ENCODE data around the gene FRMD4B. TPM values are rescaled to one million over a fixed set of nuclear protein-coding genes. Genes with fewer than 3 reads are reported as not detected.

FRMD4B gene
- total and polyA plus RNA-seq, 4 donors: 16.6 to 96.4 (median 39.0) TPM

DNA sequence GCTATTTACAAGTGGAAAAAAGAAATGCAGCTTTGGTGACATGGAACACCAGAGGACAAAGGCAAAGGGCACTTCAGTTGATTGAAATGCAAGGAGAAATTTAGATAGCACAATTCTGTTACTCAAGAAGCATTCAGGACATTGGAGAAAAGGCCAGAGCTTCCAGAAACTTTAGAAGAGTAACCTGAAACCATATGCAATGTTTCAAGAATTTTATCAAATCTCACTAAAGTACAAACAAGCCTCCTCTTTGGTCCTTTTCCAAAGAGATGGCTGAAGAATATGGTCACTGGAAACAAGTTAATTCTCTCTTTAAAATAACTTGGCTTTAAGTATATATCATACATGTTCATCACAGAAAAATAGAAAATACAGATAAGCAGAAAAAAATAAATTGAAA is 248.9 kb downstream of the FRMD4B start:
- Histone ChIP-seq H3K27ac (ENCODE audit: low read depth in 1 of 2, low read length in 1 of 2) (no peak overlapping the region), H3K4me1 (ENCODE audit: control insufficient read depth in 5 of 5, insufficient read depth in 5 of 5, low read length in 5 of 5) (peaks cover 0 to under 1% (median 0%) of the 10 kb centered on the region in 5 donors), H3K27me3 (ENCODE audit: control insufficient read depth in 3 of 3, insufficient read depth in 3 of 3, low read length in 2 of 3) (no peaks in the 10 kb centered on the region), H3K9me3 (ENCODE audit: control insufficient read depth in 4 of 4, insufficient read depth in 3 of 4, low read length in 3 of 4) (no peaks in the 10 kb centered on the region), H3K36me3 (ENCODE audit: control insufficient read depth in 4 of 4, insufficient read depth in 4 of 4, low read length in 4 of 4) (no peaks in the 10 kb centered on the region), H3K9ac (ENCODE audit: insufficient read depth in 1 of 2, low read length in 2 of 2) (no peak overlapping the region), H3K4me3 (no peak overlapping the region)
- TF ChIP-seq, protein P1, sequence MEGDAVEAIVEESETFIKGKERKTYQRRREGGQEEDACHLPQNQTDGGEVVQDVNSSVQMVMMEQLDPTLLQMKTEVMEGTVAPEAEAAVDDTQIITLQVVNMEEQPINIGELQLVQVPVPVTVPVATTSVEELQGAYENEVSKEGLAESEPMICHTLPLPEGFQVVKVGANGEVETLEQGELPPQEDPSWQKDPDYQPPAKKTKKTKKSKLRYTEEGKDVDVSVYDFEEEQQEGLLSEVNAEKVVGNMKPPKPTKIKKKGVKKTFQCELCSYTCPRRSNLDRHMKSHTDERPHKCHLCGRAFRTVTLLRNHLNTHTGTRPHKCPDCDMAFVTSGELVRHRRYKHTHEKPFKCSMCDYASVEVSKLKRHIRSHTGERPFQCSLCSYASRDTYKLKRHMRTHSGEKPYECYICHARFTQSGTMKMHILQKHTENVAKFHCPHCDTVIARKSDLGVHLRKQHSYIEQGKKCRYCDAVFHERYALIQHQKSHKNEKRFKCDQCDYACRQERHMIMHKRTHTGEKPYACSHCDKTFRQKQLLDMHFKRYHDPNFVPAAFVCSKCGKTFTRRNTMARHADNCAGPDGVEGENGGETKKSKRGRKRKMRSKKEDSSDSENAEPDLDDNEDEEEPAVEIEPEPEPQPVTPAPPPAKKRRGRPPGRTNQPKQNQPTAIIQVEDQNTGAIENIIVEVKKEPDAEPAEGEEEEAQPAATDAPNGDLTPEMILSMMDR (IDR thresholded peaks at IDR 0.05; ENCODE audit: control extremely low read depth, extremely low read depth): no peak
- no peak for ATAC-seq (ENCODE audit: insufficient read depth, low FRiP score)
- DNase-seq: no peak

DNA sequence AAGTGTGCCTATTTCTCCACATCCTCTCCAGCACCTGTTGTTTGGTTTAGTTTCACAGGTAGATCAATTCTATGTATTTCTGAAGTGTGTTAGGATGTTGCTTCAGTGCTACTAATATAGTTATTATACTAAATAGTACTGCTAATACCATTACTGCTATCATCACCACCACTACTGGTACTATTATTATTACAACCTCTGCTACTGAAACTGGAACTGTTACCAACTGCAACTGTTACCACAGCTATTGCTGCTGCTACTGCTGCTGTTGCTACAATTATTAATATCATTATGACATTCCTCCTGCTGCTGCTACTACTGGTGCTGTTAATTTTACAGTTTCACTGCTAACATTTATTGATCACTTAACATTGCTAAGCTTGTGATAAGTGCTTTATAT is 255.2 kb downstream of the FRMD4B start:
- Histone ChIP-seq H3K9me3 (ENCODE audit: control insufficient read depth in 4 of 4, insufficient read depth in 3 of 4, low read length in 3 of 4) (no peaks in the 10 kb centered on the region), H3K4me3 (no peak overlapping the region), H3K9ac (ENCODE audit: insufficient read depth in 1 of 2, low read length in 2 of 2) (no peak overlapping the region), H3K27ac (ENCODE audit: low read depth in 1 of 2, low read length in 1 of 2) (no peak overlapping the region), H3K36me3 (ENCODE audit: control insufficient read depth in 4 of 4, insufficient read depth in 4 of 4, low read length in 4 of 4) (no peaks in the 10 kb centered on the region), H3K4me1 (ENCODE audit: control insufficient read depth in 5 of 5, insufficient read depth in 5 of 5, low read length in 5 of 5) (no peaks in the 10 kb centered on the region), H3K27me3 (ENCODE audit: control insufficient read depth in 3 of 3, insufficient read depth in 3 of 3, low read length in 2 of 3) (no peaks in the 10 kb centered on the region)
- ATAC-seq (ENCODE audit: insufficient read depth, low FRiP score) (no peak), DNase-seq (no peak)
- TF ChIP-seq, protein P1 (IDR thresholded peaks at IDR 0.05; ENCODE audit: control extremely low read depth, extremely low read depth): no peak

GRCh38 chr3:69129531-69129930 is 256.4 kb downstream of the FRMD4B start:
- peak; percentile 19 for ATAC-seq (ENCODE audit: insufficient read depth, low FRiP score)
- Histone ChIP-seq H3K9me3 (ENCODE audit: control insufficient read depth in 4 of 4, insufficient read depth in 3 of 4, low read length in 3 of 4) (no peaks in the 10 kb centered on the region), H3K36me3 (ENCODE audit: control insufficient read depth in 4 of 4, insufficient read depth in 4 of 4, low read length in 4 of 4) (no peaks in the 10 kb centered on the region), H3K27me3 (ENCODE audit: control insufficient read depth in 3 of 3, insufficient read depth in 3 of 3, low read length in 2 of 3) (no peaks in the 10 kb centered on the region), H3K4me3 (no peak overlapping the region), H3K27ac (ENCODE audit: low read depth in 1 of 2, low read length in 1 of 2) (no peak overlapping the region), H3K4me1 (ENCODE audit: control insufficient read depth in 5 of 5, insufficient read depth in 5 of 5, low read length in 5 of 5) (no peaks in the 10 kb centered on the region), H3K9ac (ENCODE audit: insufficient read depth in 1 of 2, low read length in 2 of 2) (no peak overlapping the region)
- WGBS, 2 donors: 20 to 25% methylated on average over 1 of the region's 1 CpG
- TF ChIP-seq, protein P1 (IDR thresholded peaks at IDR 0.05; ENCODE audit: control extremely low read depth, extremely low read depth): no peak
- DNase-seq: peak in 1 of 3 donors; percentile 40

DNA sequence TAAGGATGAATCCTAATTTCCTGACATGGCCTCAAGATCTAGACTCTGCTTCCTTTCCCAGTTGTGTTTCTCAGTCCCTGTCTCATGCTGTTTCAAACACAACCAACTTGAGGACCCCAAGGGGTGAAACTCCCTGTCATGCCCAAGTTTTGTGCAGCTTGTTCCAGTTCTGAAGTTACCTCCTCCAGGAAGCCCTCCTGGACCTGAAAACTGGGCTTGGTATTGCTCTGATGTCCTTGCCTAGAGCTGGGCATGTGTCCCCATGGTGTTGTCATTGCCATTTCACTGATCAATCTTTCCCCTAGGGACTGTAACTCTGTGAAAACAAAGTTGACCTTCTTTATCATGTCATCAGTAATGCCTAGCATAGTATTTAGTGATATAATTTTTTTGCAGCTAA is 257.4 kb downstream of the FRMD4B start:
- Histone ChIP-seq H3K36me3 (ENCODE audit: control insufficient read depth in 4 of 4, insufficient read depth in 4 of 4, low read length in 4 of 4) (no peaks in the 10 kb centered on the region), H3K9ac (ENCODE audit: insufficient read depth in 1 of 2, low read length in 2 of 2) (no peak overlapping the region), H3K27ac (ENCODE audit: low read depth in 1 of 2, low read length in 1 of 2) (no peak overlapping the region), H3K27me3 (ENCODE audit: control insufficient read depth in 3 of 3, insufficient read depth in 3 of 3, low read length in 2 of 3) (no peaks in the 10 kb centered on the region), H3K4me1 (ENCODE audit: control insufficient read depth in 5 of 5, insufficient read depth in 5 of 5, low read length in 5 of 5) (no peaks in the 10 kb centered on the region), H3K4me3 (no peak overlapping the region), H3K9me3 (ENCODE audit: control insufficient read depth in 4 of 4, insufficient read depth in 3 of 4, low read length in 3 of 4) (no peaks in the 10 kb centered on the region)
- DNase-seq (no peak), ATAC-seq (ENCODE audit: insufficient read depth, low FRiP score) (no peak)
- TF ChIP-seq, protein P1 (IDR thresholded peaks at IDR 0.05; ENCODE audit: control extremely low read depth, extremely low read depth): no peak
